Endodermal cell (in vitro differentiated cells): ENCODE data around the gene TRIAP1. TPM values are rescaled to one million over a fixed set of nuclear protein-coding genes. Genes with fewer than 3 reads are reported as not detected.

ENCODE experiments used
- DNase-seq: peaks from one replicate; pipeline ENCODE4 v3.0.0-alpha.2; 2017
- H3K27ac ChIP-seq: 2 replicates; pipeline ENCODE4 v1.5.1; 2013; ENCODE audit warnings: mild to moderate bottlenecking, low read depth, low read length, moderate library complexity
- H3K27me3 ChIP-seq: 2 replicates; pipeline ENCODE4 v1.6.1; 2013; ENCODE audit warnings: mild to moderate bottlenecking, low read length, moderate library complexity; ENCODE audit not compliant: insufficient read depth, control insufficient read depth, poor library complexity, severe bottlenecking
- H3K36me3 ChIP-seq: 2 replicates; pipeline ENCODE4 v1.7.0; 2013; ENCODE audit warnings: mild to moderate bottlenecking, low read length, moderate library complexity; ENCODE audit not compliant: control insufficient read depth, insufficient read depth
- H3K4me1 ChIP-seq: one replicate; pipeline ENCODE4 v1.7.0; 2013; ENCODE audit warnings: low read length; ENCODE audit not compliant: control insufficient read depth, insufficient read depth
- H3K4me3 ChIP-seq: 2 replicates; pipeline ENCODE4 v1.5.1; 2013; ENCODE audit warnings: mild to moderate bottlenecking, low read length, moderate library complexity
- H3K9ac ChIP-seq: 2 replicates; pipeline ENCODE4 v1.6.1; 2013; ENCODE audit warnings: mild to moderate bottlenecking, low read length, moderate library complexity; ENCODE audit not compliant: poor library complexity, severe bottlenecking; ENCODE audit errors: extremely low read depth
- H3K9me3 ChIP-seq: 2 replicates; pipeline ENCODE4 v1.6.1; 2013; ENCODE audit warnings: mild to moderate bottlenecking, low read length, moderate library complexity; ENCODE audit not compliant: control insufficient read depth
- H3K27ac Mint-ChIP-seq: 2 replicates; pipeline ENCODE4 v1.8.0; 2020; ENCODE audit warnings: mixed read lengths
- H3K27me3 Mint-ChIP-seq: 2 replicates; pipeline ENCODE4 v1.8.0; 2021; ENCODE audit warnings: mild to moderate bottlenecking, mixed read lengths; ENCODE audit not compliant: insufficient read depth
- H3K36me3 Mint-ChIP-seq: 2 replicates; pipeline ENCODE4 v1.8.0; 2020; ENCODE audit warnings: low read depth, mixed read lengths
- H3K4me1 Mint-ChIP-seq: 2 replicates; pipeline ENCODE4 v1.8.0; 2020; ENCODE audit warnings: mixed read lengths
- H3K4me3 Mint-ChIP-seq: 2 replicates; pipeline ENCODE4 v1.8.0; 2020; ENCODE audit warnings: mild to moderate bottlenecking, moderate library complexity, mixed read lengths
- H3K9me3 Mint-ChIP-seq: 2 replicates; pipeline ENCODE4 v1.8.0; 2020; ENCODE audit warnings: mild to moderate bottlenecking, mixed read lengths
- CTCF ChIP-seq: fragments of 200-600 bp; sonication (generic); conservative IDR thresholded peaks from 2 replicates; pipeline ENCODE4 v1.5.0; 2021; ENCODE audit warnings: antibody characterized with exemption, mild to moderate bottlenecking
- WGBS, 2 experiments: methylation state at CpG; one replicate each; pipeline versions ENCODE4 v1.1.5 to v1.1.7; 2013; ENCODE audit warnings: missing lambda C conversion rate in 2 of 2, mixed read lengths in 1 of 2; ENCODE audit not compliant: insufficient coverage in 1 of 2, insufficient read length in 1 of 2; 5-methylcytosine and 5-hydroxymethylcytosine counted together
- total RNA-seq, 2 donors: library from RNA; stranded (reverse); fragmentation: NEBNext Ultra II Directional in 1 of 2; extraction: Animal tissue kit (Norgen Biotek cat#: 25700) in 1 of 2; gene quantifications; 2 replicates in 1 of 2; 3 replicates in 1 of 2; pipeline ENCODE4 v1.2.1, GENCODE V29; 2021

The TRIAP1 gene
- total RNA-seq, 2 donors from 2014 or later = 31.6 to 34.8 TPM

GRCh38 chr12:120444676-120445075 is 1.5 kb downstream of the TRIAP1 start:
- H3K4me1 Mint-ChIP-seq = peaks cover 9% of the 10 kb centered on the region
- peaks cover 62% of the 10 kb centered on the region for H3K36me3 Mint-ChIP-seq
- peaks cover 63% of the 10 kb centered on the region for H3K36me3 ChIP-seq
- no peak overlapping the region for H3K27ac Mint-ChIP-seq
- peak overlapping the region; percentile 100 for H3K4me3 ChIP-seq
- H3K9ac ChIP-seq = no peak overlapping the region
- H3K9me3 Mint-ChIP-seq = no peaks in the 10 kb centered on the region
- 96 to 100% methylated on average over 2 of the region's 2 CpGs for WGBS, 2 experiments
- no peak for TF ChIP-seq CTCF
- no peak for DNase-seq
- H3K4me1 ChIP-seq = no peaks in the 10 kb centered on the region
- no peaks in the 10 kb centered on the region for H3K27me3 ChIP-seq
- H3K27ac ChIP-seq = no peak overlapping the region
- H3K4me3 Mint-ChIP-seq = peak overlapping the region; percentile 99
- H3K9me3 ChIP-seq = no peaks in the 10 kb centered on the region
- no peaks in the 10 kb centered on the region for H3K27me3 Mint-ChIP-seq

DNA sequence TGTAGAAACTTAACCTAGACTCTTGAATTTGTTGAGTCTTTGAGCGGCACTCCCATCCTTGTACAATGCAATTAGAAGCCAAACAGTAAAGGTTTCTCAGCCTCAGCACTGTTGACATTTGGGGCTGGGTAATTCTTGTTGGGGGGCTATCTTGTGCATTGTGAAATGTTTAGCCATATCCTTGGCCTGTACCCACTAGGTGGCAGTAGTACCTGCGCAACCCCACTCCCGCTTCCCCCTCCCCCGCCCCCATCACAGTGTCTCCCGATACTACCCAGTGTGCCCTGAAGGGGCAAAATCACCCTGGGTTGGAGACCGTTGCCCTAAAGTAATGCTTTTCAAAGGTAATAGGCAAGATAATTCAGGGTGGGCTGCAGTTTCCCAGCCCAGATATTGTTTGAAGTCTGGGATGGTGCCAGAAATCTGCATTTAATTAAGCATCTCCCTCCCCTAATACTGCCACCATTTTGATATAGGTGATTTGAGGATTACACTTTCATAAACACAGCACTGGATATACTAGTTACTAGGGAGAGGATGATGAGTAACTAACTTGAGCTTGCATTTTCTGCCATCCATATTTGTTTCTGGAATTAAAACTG is 6.4 kb downstream of the TRIAP1 start:
- peak; percentile 95 for DNase-seq
- no peak overlapping the region for H3K27ac Mint-ChIP-seq
- TF ChIP-seq CTCF = peak; percentile 92
- Histone ChIP-seq H3K9ac (no peak overlapping the region), H3K4me3 (no peak overlapping the region), H3K9me3 (no peaks in the 10 kb centered on the region), H3K36me3 (peaks cover 46% of the 10 kb centered on the region), H3K27ac (no peak overlapping the region), H3K27me3 (no peaks in the 10 kb centered on the region), H3K4me1 (no peaks in the 10 kb centered on the region)
- peaks cover 44% of the 10 kb centered on the region for H3K36me3 Mint-ChIP-seq
- H3K4me3 Mint-ChIP-seq = peak overlapping the region; percentile 78
- no peaks in the 10 kb centered on the region for H3K27me3 Mint-ChIP-seq
- H3K9me3 Mint-ChIP-seq = no peaks in the 10 kb centered on the region
- WGBS, 2 experiments = 43 to 53% methylated on average over 3 to 6 of the region's 6 CpGs
- peaks cover 3% of the 10 kb centered on the region for H3K4me1 Mint-ChIP-seq

DNA sequence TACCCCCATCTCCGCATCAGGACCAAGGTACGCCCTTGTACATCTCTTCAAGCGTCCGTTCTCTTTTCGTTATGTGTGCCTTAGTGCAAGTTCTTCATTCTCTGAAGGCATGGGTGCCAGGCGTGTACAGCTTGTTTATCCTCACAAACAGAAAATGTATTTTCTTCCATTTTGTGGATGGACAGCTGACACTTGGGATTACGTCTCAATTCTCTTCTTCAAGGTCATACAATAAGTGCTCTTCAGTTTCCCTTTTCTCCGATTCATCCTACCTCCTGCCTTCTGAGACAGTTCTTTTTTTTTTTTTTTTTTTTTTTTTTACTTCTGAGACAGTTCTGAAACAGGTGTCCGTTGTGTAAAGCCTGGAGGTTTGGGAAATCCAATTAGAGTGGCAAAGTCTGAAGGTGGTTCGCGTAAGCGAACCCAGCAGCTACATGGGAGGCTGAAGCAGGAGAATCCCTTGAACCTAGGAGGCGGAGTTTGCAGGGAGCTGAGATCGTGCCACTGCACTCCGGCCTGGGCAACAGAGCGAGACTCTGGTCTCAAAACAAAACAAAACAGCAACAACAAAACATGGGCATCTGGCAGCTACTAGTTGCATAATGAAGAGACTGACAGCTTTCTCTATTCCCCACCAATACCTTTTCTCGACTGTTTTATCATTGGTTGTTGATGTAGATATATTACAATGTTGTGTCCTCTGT is 7.5 kb downstream of the TRIAP1 start:
- peak overlapping the region; percentile 78 for H3K4me3 Mint-ChIP-seq
- peak overlapping the region; percentile 91 for H3K27ac Mint-ChIP-seq
- 38 to 39% methylated on average over 11 to 15 of the region's 17 CpGs for WGBS, 2 experiments
- H3K9me3 Mint-ChIP-seq = no peaks in the 10 kb centered on the region
- Histone ChIP-seq H3K4me3 (peak overlapping the region; percentile 87), H3K36me3 (peaks cover 35% of the 10 kb centered on the region), H3K9ac (peak overlapping the region; percentile 24), H3K27ac (no peak overlapping the region), H3K27me3 (no peaks in the 10 kb centered on the region), H3K4me1 (no peaks in the 10 kb centered on the region), H3K9me3 (no peaks in the 10 kb centered on the region)
- H3K36me3 Mint-ChIP-seq = peaks cover 33% of the 10 kb centered on the region
- no peak for TF ChIP-seq CTCF
- DNase-seq = no peak
- H3K27me3 Mint-ChIP-seq = peaks cover 3% of the 10 kb centered on the region
- peaks cover 3% of the 10 kb centered on the region for H3K4me1 Mint-ChIP-seq
